M059J (cell line): ENCODE measurements around the gene CLBA1. TPM values are rescaled to one million over a fixed set of nuclear protein-coding genes. Genes with fewer than 3 reads are reported as not detected.

ENCODE experiments used
- DNase-seq: peaks from one replicate; pipeline ENCODE4 v3.0.0-alpha.2; 2012; ENCODE audit warnings: low read depth
- total RNA-seq: library from RNA; depleted of rRNA; stranded (reverse); fragments of >200 nt; shearing (Covaris generic); gene quantifications from 2 replicates; pipeline ENCODE4 v1.2.3, GENCODE V29; 2014

Gene CLBA1
- total RNA-seq, 1 experiment from 2014 or later, result 5.6 TPM

DNA sequence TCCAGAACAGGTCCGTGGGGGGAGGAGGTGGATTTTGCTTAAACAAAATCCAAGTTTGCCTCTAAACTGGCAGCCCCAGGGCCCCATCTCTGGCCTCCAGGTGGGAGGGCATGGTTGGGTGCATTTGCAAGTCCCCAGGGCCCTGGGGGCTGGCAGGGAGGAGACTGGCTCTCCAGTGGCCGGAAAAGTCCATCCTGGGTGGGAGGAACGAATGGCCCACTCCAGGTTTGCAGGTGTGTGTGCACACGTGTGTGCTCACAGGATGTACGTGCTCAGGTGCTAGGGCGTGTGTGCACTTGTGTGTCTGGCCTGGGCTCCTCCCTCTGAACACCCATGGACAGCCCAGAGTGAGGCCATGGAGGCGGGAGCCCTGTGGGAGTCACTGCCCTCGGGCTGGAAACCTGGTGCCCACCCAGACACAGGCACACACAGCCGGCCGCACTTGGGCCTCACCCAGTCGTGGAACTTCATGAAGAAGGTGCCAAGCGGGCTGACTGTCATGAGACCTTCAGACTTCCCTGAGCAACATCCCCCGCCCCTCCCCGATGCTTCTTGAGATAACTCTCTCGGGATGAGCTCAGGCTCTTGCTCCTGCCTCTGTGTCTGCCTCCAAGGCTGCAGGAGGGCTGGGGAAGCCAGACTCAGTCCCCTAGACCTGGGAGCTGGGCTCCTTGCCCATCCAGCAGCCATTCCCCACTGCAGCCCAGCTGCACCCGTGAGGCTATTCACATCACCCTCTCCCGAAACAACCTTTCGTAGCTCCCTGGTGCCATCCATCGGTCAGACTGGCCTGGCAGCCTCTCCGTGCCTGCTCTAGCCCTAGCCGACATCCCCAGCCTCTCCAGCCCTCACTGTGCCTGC, 16.8 kb upstream of the CLBA1 start:
- no peak for DNase-seq

DNA sequence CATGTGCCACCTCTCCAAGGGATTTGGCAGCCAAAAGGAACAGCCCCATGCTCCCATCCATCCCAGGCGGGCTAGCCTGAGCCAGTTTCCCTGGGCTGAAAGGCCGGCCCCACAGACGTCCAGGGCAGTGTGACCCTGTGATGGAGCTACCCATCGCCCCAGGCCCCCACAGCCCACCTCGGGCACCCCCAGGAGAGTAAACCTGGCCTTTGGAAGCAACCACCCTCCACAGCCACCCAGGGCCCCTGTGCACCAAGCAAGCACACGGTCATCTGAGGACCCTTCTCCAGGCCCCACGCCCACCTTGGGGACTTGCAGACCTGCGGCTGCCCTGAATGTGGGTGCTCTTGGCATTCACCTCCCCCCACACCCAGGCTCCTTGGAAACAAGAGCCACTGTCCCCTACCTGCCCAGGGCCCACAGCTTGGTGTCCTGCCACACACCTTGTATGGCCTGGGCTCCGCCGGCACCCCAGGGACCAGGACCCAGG, 15.8 kb upstream of the CLBA1 start:
- no peak for DNase-seq

DNA sequence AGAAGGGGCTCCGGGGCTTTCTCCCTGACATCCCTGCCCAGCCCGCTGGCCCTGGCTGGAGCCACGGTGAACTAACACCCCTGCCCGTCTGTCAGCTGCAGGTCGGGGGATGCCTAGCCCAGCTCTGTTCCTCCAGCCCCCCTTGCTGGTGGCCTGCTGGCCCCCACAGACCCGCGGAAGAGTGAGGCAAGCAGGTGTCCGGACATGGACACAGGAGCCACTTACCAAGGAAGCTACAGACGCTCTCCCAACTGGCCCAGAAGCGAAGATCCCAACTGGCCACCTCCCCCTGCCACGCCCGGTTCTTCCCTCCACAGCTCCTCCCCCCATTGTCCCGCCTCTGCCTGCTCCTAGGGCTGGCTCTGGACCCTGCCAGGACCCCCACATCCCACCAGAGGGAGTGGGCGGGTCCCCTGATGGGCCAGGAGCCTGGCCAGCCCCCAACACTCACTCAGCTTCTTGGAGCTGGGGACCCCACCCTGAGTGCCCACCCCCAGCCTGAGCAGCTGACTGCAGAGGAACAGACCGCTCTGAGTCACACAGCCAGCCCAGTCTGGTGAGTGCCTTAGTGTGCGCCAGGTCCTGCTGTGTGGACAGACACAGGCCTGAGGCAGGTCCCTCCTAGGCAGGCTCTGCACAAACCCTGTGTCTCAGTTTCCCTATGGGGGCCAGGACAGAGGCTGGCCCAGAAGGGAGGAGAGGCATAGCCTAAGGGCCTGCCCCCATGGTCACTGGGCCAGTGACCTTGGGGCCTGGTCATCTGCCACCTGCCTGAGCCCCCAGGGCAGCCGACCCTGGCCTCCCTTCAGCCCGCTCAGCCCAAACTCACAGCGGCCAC, 15.1 kb upstream of the CLBA1 start:
- DNase-seq, result peak; percentile 73

DNA sequence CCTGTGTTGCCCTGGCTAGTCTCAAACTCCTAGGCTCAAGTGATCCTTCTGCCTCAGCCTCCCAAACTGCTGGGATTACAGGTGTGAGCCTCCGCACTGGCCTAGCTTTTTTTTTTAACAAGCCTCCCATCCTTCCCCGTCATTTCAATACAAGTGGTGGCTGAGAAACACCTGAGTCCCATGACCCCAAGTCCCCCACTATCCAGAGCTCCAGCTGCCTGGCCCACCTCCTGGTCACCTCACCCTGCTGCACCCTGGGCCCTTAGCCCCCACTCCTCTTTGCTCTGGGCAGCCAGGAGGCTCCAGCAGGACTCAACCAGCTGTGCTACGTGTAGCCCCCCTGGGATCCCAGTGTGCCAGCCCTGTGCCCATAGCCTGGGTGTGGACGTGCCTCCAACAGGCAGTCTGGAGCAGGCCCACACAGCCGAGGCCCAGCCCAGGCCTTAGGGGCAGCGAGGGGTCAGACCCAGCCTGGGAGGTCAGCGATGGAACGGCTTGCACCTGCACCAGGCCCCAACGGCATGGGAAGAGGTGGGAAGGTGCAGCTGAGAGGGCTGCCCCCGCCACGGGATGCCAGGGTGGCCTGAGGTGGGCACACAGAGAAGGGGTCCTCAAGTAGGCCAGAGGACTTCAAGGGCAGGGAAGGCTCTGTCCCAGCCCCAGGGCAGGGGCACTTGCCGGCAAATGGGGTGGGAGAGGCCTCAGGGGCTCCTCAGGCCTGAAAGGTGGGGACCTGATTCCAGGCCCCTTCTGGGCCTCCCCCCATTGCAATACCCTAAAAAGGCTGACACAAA, 13.9 kb upstream of the CLBA1 start:
- DNase-seq, result no peak

DNA sequence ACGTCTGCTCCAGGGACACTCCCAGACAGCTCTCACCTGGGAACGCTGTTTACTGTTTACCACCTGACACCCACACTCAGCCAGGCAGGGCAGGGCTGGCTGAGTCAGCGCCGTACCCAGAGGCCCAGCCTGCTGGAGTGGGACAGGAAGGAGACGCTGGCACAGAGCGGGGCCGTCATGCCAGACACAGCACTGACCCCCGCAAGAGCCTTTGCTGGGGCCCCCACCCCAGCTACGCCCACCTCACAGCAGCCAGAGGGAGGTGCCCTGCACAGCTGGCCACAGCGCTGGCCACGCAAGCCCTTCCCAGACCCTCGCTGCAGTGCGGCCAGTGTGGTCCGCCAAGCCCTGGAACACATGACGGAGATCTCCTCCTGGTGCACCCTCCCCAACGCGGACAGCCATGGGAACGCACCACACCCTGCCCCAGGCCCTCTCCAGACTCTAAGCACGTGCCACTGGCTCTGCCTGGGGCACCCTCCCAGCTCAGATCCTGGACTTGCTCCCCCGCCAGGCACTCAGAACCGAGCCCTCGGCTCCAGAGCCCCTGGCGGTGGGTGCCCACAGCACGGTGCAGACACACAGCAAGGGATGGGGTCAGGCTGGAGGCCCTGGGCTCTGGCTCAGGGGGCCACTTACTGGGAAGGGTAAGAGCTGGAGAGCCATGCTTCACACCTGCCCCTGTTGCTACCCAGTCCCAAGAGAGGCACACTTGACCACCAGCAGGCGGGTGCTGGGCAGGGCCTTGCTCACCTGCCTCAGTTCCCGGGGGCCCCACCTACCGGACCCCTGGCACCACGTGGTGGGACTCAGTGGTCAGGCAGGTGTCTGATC, 13.1 kb upstream of the CLBA1 start:
- DNase-seq, result peak; percentile 79

GRCh38 chr14:104973135-104973384, 12.5 kb upstream of the CLBA1 start:
- DNase-seq, result peak; percentile 95

DNA sequence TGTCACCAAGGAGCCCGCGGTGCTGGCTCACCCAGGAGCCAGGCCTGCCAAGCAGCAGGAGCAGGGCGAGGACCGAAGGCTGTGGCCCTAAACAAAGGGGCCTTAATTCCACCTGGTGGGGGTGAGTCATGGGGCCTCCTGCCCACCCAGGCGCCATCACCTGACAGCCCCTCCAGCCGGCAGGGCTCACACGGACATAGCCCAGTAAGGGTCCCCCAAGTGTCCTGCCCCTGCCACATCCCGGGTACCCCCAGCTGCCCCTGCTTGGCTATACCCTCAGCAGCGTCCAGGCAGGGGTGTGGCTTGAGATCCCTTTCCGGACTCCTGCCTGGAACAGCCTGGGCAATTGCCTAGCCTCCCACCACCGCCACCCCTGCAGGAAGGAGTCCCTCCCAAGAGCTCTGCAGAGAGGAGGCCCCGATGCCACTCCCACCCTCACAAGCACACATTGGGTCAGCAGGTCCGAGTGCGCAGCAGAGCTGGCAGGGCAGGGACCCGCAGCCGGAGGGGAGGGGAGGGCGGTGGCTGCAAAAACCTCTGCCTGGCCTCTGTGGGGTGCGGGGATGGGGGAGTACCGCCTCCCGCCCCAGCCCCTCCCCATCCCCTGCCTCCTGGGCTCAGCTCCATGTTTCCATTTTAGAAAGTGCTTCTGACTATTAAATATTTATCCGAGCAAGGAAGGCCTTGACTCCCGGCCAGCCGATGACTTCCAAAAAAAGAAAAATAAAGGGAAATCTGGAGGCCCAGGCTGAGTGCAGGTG, 12.0 kb upstream of the CLBA1 start:
- DNase-seq, result peak; percentile 82

- DNase-seq, result no peak
Measured at GRCh38 chr14:104974146-104974541, 11.4 kb upstream of the CLBA1 start.

DNA sequence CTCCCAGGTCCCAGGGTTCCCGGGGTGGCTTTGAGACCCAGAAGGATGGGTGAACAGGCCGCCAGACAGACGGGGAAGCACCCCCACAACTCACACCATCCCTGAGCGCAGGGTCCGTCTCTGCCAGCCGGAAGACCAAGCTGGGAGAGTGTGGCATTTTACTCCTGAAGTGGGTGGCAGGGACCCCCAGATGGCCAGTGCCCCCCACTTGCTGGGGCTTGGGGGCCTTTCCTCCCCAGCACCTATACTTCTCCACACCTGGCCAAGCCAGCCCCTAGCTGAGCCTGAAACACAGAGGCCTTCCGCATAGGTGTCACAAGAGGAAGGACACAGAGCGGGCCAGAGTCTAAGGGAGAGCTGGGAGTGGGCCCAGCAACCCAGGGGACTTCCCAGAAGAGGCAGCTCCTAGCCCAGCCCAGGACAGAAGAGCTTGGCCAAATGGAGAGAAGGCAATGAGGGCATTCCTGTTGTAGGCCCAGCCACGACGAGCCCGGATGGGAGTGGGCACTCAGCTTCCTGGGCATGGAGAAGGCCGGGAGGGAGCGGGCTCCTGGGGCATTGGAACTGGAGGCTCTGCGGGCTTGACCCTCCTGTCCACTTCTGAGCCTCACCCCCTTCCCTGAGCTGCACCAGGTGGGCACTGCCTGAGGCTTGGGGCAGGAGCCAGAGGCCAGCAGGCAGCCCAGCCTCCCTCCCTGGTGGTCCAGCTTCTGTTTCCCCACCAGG, 10.8 kb upstream of the CLBA1 start:
- DNase-seq, result no peak

DNA sequence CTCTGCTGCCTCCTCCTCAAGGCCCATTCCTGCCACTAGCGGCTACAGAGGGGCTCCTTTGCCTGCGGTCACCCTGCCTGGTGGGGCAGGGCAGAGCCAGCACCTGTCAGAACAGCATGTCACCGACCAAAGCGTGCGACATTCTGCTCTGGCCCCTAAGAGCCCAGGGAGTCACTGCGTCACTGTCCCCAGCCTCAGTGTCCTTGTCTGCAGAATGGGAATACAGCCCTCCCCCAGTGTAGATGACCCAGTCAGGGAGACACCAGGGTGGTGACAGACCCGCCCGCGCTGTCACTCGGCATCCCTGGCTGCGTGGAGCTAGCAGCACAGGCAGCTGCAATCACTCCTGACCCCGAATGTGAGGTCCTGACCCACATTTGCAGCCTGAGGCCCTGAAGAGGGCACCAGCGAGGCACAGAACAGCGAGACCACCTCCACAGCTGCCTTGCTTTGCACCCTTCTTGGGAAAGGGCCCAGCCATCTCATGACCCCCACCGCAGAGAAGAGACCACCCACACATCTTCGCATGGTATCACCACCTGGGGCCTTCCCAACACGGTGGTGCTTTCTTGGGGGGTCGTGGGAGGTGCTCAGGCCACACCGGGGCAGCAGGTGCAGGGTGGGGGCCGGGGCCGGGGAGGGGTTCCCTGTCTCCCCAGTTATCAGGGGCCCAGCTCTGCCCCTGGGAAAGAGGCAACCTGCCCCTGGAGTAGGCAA, 9.9 kb upstream of the CLBA1 start:
- no peak for DNase-seq

GRCh38 chr14:104976198-104977007, 9.2 kb upstream of the CLBA1 start:
- peak; percentile 74 for DNase-seq

DNA sequence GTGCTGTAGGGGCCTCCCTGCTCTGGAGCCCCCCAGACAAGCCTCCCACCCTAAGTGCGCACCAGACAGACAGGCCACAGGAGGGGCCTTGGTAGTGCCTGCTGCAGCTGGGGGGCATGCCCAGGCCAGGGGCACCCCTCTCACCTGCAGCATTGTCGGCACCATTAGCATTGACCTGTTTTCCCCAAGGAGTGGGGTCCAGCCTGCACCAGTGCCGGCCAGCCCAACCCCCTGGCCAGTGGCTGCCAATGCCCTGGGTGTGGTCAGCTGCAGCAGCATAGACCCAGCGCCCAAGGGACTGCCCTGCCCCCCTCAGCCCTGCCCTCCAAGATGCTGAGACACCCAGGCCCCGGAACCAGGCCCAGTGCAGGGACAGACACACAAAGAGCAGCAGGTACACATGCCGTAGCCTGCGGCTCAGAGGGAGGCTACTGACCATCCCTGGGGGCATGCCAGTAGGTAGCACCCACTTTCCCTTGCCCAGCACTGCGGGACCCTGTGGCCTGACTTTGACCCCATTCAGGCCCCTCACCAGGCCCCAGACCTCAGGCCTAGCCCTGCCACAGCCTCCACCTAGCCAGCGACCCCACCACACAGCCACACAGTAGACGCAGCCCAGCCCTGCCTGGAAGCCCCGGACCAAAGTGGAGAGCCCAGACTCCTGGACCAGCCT, 8.4 kb upstream of the CLBA1 start:
- DNase-seq, result no peak

DNA sequence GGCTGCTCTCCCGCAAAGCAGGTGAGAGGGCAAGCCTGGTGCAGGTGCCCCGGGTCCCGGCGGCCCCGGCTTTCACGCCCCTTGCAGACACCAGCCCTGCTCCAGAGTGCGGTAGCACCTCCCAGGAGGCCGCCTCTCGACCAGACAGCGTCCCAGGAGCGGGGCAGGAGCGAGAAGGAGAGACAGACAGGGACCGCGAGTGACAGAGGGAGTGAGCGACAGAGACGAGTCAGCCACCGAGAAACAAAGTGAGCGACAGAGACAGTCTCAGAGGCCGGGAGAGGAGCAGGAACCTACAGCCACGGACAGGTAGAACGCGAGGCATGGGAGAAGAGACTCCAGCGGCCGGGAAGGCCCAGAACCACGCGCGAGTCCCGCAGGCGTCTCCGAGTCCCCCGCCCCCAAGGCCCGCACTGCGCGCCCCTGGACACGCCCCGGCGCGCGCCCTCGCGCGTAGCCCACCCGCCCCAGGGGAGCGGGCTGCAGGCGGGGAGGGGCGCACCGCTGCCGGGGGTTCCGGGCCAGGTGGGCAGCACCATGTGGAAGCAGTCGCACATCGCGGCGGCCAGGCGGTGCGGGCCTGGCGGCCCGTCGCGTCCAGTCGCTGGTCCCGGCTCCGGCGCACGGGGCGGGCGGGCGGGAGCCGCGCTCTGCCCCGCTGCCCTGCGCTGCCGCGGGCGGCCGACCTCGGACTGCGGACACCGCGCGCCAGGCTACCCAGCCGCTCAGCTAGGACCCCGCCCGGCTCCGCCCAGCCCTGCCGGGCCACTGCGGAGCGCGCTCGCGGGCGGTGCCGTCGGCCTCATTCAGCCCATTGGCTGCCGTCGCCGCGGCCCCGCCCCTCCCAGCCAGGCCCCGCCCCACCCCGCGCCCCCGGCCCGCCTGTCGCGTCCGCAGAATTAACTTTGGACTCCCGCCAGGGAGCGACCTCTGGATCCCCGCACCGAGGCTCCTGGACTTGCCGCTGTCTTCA, 7.6 kb upstream of the CLBA1 start, which contains the start of gene AHNAK2:
TSS of gene AHNAK2 (minus strand) at position 694 of the 973 bp plus-strand sequence. CDS start at position 557, 137 bp downstream.
- peak; percentile 52 for DNase-seq

GRCh38 chr14:104978746-104979691, 6.6 kb upstream of the CLBA1 start:
- DNase-seq, result no peak
